HCT116 (cell line): Measurements from ENCODE around the gene METTL24.

Experiments
- FOSL1 ChIP-seq: IDR thresholded peaks from 2 replicates; pipeline ENCODE4 v1.6.1; 2012; ENCODE audit warnings: low read depth
- POLR2A ChIP-seq: IDR thresholded peaks from 2 replicates; pipeline ENCODE4 v1.7.0; 2011; ENCODE audit warnings: borderline replicate concordance; ENCODE audit not compliant: insufficient read depth, insufficient read length; ENCODE audit errors: extremely low read depth
- SIN3A ChIP-seq: IDR thresholded peaks from 2 replicates; pipeline ENCODE4 v1.6.1; 2012; ENCODE audit warnings: low read depth
- TF ChIP-seq, protein P1 (sequence below), 3 experiments: fragments of 200-600 bp in 1 of 3; sonication (generic) in 1 of 3; IDR thresholded peaks in 2 of 3; conservative IDR thresholded peaks in 1 of 3; 2 replicates each; pipeline ENCODE4 v1.5.1; 2012 to 2017; ENCODE audit warnings: low read depth in 2 of 3, low read length in 2 of 3, antibody characterized with exemption in 1 of 3, borderline replicate concordance in 1 of 3, control low read depth in 1 of 3, mild to moderate bottlenecking in 1 of 3, mixed read lengths in 1 of 3, mixed run types in 1 of 3, moderate library complexity in 1 of 3; ENCODE audit not compliant: insufficient read depth in 1 of 3
- TF ChIP-seq, protein P2 (sequence below): IDR thresholded peaks from 2 replicates; pipeline ENCODE4 v1.6.1; 2012

DNA sequence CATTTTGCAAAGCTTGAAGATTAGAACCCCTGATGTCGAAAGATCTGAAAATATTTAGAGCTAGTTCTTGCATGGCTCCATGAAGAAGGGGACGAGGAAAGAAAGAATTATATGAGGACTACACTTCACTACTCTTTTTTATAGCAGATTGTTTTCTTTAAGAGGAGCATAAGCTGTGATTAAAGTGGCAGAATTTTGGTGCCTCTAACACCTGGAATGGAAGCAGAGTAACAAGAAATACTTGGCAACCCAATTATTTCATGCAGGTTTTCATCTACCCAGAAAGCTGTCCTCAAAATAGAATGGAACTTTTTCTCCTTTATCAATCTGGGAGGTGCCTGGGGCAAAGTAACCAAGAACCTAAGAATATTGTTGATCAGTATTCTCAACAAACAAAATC lies 4.0 kb downstream of the METTL24 start:
- TF ChIP-seq, protein P1, sequence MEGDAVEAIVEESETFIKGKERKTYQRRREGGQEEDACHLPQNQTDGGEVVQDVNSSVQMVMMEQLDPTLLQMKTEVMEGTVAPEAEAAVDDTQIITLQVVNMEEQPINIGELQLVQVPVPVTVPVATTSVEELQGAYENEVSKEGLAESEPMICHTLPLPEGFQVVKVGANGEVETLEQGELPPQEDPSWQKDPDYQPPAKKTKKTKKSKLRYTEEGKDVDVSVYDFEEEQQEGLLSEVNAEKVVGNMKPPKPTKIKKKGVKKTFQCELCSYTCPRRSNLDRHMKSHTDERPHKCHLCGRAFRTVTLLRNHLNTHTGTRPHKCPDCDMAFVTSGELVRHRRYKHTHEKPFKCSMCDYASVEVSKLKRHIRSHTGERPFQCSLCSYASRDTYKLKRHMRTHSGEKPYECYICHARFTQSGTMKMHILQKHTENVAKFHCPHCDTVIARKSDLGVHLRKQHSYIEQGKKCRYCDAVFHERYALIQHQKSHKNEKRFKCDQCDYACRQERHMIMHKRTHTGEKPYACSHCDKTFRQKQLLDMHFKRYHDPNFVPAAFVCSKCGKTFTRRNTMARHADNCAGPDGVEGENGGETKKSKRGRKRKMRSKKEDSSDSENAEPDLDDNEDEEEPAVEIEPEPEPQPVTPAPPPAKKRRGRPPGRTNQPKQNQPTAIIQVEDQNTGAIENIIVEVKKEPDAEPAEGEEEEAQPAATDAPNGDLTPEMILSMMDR (IDR thresholded peaks at IDR 0.05 in 2 of 3, conservative IDR thresholded peaks at IDR 0.05 in 1 of 3; ENCODE audit: borderline replicate concordance in 1 of 3, insufficient read depth in 1 of 3, low read depth in 2 of 3, low read length in 2 of 3) = no peak
- TF ChIP-seq FOSL1 = no peak
- TF ChIP-seq POLR2A = no peak
- TF ChIP-seq SIN3A = no peak
- TF ChIP-seq, protein P2, sequence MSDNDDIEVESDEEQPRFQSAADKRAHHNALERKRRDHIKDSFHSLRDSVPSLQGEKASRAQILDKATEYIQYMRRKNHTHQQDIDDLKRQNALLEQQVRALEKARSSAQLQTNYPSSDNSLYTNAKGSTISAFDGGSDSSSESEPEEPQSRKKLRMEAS = no peak
